ENCODE results near the gene SLC27A5.
A peak's percentile ranks its signal among the peaks of the same experiment; 100 is the strongest.
"Not testable (repeated sequence)": the region's sequence is repeated elsewhere in the genome, so short reads cannot be mapped to it uniquely, and the experiment has no call there.

SLC27A5 gene

DNA sequence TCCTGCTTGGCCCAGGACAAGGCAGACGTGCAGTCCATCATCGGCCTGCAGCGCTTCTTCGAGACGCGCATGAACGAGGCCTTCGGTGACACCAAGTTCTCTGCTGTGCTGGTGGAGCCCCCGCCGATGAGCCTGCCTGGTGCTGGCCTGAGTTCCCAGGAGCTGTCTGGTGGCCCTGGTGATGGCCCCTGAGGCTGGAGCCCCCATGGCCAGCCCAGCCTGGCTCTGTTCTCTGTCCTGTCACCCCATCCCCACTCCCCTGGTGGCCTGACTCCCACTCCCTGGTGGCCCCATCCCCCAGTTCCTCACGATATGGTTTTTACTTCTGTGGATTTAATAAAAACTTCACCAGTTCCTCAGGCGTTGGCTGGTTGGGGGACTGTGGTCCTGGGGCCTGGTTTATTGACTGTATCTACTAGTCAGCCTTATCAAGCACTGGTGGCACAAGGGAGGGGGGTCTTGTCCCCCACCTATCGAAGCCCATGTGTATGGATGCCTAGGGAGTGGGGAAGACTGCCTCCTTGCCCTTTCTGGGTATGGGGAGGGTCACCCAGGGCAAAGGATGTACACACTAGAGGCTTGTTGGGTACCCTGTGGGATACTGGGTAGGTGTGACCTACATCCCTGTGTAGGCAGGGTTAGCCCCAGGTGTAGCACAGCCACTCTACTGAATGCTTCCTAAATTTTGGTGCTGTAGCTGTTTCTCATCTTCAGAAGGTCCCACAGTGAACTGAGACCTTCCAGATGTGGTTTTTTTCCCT lies 38.8 kb upstream of the SLC27A5 start:
- DNase-seq (ENCODE audit: low spot score): no peak

DNA sequence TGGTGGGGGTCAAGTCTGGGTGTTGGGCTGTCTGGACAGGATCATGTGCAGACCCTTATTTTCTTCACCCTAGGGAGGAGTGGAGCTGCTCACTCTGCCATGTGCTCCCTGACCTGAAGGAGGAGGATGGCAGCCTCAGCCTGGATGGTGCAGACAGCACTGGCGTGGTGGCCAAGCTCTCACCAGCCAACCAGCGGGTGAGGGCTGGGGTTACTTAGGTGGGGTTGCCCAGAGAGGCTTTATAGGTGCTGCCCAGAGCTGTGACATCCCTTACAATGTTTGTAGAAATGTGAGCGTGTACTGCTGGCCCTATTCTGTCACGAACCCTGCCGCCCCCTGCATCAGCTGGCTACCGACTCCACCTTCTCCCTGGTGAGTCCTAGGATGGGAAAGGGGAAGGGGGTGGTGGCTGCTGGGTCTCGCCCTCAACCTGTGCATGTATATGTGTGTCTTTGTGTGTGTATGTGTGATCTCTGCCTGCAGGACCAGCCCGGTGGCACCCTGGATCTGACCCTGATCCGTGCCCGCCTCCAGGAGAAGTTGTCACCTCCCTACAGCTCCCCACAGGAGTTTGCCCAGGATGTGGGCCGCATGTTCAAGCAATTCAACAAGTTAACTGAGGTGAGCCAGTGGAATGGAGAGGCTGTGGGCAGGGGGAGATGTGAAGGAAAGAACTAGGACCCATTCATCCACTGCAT lies 38.0 kb upstream of the SLC27A5 start:
- no peak for DNase-seq (ENCODE audit: low spot score)

DNA sequence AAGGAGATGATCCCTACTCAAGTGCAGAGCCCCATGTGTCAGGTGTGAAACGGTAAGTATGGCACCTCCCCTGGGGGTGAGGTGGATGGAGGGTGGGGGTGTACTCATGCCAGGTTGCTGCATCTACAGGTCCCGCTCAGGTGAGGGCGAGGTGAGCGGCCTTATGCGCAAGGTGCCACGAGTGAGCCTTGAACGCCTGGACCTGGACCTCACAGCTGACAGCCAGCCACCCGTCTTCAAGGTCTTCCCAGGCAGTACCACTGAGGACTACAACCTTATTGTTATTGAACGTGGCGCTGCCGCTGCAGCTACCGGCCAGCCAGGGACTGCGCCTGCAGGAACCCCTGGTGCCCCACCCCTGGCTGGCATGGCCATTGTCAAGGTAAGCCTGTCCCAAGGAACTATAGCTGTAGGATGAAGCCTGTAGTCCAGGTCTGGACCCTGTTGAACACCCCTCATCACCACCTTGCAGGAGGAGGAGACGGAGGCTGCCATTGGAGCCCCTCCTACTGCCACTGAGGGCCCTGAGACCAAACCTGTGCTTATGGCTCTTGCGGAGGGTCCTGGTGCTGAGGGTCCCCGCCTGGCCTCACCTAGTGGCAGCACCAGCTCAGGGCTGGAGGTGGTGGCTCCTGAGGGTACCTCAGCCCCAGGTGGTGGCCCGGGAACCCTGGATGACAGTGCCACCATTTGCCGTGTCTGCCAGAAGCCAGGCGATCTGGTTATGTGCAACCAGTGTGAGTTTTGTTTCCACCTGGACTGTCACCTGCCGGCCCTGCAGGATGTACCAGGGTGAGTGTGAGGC lies 37.3 kb upstream of the SLC27A5 start:
- DNase-seq (ENCODE audit: low spot score): no peak

DNA sequence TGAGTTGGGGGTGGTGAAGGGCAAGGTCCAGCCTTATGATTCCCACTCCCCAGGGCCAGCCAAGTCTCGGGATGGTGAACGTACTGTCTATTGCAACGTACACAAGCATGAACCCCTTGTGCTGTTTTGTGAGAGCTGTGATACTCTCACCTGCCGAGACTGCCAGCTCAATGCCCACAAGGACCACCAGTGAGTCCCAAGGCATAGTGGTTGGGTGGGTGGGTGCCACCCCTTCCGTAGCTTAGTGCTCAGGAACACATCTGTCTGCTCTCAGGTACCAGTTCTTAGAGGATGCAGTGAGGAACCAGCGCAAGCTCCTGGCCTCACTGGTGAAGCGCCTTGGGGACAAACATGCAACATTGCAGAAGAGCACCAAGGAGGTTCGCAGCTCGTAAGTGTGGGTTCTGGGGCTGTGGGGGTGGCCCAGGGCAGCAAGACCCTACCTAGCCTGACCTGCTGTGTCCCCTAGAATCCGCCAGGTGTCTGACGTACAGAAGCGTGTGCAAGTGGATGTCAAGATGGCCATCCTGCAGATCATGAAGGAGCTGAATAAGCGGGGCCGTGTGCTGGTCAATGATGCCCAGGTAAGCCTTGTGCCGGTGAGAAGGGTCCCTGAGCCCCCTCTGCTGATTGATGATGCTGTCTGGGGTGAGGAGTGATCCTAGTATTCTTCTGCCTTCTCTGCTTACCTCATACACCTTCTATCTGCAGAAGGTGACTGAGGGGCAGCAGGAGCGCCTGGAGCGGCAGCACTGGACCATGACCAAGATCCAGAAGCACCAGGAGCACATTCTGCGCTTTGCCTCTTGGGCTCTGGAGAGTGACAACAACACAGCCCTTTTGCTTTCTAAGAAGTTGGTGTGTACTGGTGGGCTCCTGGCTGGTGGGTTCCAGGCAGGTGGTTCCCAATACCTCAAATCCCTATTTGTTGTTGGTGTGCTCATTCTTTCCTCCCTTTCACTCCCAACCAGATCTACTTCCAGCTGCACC lies 35.8 kb upstream of the SLC27A5 start:
- DNase-seq (ENCODE audit: low spot score): no peak

DNA sequence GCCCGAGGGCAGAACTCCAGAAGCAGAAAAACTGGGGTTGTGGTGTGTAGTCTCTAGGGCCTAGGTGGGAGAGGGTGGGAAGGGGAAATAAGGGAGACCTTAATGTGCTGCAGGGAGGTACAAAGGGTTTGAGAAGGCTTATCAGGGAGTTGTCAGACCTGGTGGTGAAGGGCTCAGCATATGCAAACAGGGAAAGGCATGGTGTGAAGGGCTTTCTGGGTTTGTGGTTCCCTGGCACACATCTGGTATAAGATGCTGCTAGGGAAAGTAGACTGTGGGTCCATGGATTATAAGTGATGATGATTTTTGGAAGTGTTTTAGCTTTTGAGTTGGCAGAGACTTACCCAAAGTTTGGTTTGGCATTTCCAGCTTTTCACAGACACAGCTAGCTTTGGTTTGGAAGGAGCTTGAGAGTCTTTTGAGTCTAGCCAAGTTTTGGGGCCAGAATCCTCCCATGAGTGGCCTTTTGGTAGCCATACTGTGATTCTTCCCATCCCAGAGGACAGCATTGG lies 34.3 kb upstream of the SLC27A5 start:
- no peak for DNase-seq (ENCODE audit: low spot score)

DNA sequence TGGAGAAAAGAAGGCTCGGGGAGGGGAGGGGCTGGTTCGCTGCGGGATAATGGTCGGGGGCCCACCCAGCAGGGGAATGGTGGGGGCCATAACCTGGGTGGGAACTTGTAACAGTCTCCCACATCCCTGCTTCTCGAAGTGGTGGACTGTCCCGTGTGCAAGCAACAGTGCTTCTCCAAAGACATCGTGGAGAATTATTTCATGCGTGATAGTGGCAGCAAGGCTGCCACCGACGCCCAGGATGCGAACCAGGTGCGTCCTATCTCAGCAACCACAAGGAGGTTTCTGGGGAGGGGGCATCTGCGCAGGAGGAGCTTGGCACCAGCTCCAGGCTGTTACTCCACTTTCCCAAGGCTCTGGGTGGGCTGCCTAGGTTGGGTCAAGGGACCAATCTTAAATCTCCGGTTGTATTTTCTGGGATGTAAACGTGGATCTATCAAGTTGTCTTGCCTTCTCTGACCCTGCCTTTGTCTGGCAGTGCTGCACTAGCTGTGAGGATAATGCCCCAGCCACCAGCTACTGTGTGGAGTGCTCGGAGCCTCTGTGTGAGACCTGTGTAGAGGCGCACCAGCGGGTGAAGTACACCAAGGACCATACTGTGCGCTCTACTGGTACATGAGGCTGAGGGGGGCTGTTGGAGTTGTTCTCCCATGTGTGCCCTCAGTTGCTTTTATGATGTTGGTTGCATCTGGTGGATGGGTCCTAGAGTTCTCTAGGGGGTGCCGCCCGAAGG lies 33.7 kb upstream of the SLC27A5 start:
- no peak for DNase-seq (ENCODE audit: low spot score)

DNA sequence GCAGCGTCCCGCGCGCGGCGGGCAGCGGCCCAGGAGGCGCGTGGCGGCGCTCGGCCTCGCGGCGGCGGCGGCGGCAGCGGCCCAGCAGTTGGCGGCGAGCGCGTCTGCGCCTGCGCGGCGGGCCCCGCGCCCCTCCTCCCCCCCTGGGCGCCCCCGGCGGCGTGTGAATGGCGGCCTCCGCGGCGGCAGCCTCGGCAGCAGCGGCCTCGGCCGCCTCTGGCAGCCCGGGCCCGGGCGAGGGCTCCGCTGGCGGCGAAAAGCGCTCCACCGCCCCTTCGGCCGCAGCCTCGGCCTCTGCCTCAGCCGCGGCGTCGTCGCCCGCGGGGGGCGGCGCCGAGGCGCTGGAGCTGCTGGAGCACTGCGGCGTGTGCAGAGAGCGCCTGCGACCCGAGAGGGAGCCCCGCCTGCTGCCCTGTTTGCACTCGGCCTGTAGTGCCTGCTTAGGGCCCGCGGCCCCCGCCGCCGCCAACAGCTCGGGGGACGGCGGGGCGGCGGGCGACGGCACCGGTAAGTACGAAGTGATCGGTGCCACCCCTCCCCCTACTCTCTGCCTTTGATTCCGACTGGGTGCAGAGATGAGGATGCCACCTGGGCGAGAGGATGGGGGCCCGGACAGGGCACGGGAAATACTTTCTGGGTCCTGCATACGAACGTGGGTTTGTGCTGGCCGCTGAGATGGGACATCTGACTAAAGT lies 32.9 kb upstream of the SLC27A5 start:
- peak; percentile 94 for DNase-seq (ENCODE audit: low spot score)

DNA sequence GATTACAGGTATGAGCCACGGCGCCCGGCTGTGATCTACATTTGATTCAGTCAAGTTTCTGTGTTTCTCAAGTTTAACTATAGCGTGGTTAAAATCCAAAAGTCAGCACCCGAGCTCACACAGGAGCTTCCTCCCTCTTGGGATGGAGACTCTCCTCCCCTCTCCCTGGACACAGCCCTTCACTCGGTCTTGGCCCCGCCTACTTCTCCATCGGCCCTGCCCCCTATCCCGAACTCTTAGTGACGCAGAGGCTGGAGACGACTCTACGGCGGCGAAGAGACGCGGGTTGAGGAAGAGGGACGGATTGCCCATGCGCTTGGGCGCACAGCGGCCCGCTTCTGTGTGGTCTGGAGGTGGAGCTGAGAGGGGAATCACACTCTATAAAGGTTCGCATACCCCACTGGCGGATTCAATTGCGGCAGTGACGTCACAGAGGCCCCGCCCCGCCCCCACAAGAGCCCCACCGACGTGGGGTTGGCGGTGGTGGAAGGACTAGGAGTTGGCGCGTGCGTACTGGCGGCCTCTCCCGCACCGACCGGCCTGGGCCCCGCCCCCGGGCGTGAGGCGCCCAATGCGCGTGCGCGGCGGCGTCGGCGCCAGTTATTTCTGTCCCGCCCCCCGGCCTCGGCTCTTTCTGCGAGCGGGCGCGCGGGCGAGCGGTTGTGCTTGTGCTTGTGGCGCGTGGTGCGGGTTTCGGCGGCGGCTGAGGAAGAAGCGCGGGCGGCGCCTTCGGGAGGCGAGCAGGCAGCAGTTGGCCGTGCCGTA lies 32.2 kb upstream of the SLC27A5 start, which contains the start of gene TRIM28:
Gene TRIM28, plus strand, starts transcription at position 239 of the 765 bp plus-strand sequence. CDS start 694 bp downstream, outside the sequence.
- peak; percentile 100 for DNase-seq (ENCODE audit: low spot score)

DNA sequence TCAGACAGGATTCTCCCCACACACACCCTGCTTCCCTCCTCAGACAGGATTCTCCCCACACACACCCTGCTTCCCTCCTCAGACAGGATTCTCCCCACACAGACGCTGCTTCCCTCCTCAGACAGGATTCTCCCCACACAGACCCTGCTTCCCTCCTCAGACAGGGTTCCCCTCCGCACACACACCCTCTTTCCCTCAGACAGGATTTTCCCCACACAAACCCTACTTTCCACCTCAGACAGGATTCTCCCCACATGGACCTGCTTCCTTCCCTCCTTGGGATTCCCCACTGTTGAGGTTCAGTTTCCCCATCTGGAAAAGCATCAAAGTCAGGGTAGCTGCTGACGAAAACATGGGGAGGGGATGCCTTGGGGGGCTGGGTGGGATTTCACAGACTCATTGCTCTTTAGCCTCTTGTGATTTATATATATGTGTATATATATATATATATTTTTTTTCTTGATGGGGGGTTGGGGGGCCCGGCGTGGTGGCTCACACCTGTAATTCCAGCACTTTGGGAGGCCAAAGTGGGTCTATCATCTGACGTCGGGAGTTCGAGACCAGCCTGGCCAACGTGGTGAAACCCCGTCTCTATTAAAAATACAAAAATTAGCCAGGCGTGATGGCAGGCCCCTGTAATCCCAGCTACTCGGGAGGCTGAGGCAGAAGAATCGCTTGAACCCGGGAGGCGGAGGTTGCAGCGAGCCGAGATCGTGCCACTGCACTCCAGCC lies 31.0 kb upstream of the SLC27A5 start:
- not testable (repeated sequence) for DNase-seq (ENCODE audit: low spot score)

DNA sequence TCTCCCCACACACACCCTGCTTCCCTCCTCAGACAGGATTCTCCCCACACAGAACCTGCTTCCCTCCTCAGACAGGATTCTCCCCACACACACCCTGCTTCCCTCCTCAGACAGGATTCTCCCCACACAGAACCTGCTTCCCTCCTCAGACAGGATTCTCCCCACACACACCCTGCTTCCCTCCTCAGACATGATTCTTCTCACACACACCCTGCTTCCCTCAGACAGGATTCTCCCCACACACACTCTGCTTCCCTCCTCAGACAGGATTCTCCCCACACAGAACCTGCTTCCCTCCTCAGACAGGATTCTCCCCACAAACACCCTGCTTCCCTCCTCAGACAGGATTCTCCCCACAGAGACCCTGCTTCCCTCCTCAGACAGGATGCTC lies 27.4 kb upstream of the SLC27A5 start:
- DNase-seq (ENCODE audit: low spot score): not testable (repeated sequence)

DNA sequence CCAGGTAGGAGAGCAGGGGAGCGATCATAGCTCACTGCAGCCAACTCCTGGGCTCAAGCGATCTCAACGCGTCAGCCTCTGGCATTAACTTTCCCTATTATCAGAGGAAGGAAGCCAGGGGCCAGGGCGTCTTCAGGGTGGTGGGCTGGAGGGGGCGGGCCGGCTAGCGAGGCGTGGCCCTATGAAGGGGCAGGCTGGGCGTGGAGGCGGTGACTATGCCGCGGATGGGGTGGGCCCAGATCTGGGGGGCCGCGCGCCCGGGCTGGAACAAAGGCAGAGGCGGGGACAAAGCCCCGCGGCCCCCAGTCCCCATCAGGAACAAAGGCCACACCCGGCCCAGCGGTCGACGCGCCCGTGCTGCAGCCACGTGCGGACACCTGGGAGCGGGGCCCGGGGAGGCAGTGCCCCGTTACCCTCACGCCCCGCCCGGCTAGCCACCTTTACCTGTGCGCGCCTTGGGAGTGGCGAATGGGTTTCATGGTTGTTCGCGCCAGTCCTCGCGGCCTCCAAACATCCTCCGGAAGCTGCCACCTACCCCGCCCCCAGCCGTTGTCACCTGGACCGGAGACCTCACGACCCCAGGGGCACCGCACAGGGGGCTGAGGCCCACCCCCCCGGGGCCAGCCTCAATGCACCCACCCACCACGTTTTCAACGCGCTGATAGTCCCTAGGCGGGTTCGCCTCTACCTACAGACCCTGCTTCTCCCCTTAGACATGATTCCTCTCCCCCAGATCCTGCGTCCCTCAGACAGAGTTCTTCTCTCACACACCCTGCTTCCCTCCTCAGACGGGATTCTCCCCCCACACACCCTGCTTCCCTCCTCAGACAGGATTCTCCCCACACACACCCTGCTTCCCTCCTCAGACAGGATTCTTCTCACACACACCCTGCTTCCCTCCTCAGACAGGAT lies 26.7 kb upstream of the SLC27A5 start:
- DNase-seq (ENCODE audit: low spot score): no peak

DNA sequence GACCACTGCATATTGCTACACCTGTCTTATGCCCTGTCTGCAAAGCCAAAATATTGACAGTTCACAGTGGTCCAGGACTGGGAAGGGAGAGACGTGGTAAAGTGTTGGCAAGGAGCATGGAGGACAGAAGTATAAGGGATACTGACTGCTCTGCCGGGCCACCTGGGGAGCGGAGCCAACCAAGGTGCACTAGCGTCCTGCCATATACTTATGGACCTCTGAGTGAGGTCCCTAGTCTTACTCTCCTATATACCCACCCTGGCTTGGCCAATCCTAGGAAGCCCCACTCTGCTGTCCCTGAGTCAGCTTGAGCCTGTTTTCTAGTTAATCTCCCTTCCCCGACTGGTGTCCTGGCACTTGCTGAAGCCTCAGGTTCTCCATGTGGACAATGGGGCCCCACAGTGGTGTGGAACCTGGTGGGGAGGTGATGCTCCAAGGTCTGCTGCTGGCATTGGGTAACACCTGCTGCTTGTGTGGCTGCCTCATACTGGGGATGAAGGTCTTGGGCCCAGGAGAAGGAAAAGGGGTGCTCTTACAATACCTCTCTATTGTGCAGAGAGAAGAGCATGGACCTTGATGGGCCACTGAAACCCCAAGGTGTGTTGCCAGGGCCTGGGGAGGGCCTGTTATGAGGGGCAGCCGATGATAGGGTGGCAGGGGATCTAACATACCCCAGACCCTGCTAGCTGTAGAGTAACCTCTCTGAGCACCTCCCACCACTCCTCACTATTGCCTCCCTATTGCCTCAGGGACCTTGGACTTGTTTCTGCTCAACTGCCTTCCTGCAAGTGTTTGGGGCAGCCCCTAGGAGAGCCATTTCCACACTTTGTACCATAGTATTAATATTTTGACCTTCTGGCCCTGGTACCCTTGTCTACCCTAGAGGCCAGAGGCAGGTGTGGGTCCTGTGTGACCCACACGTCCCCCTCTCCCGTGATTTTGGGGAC lies 25.3 kb upstream of the SLC27A5 start:
- DNase-seq (ENCODE audit: low spot score): no peak

DNA sequence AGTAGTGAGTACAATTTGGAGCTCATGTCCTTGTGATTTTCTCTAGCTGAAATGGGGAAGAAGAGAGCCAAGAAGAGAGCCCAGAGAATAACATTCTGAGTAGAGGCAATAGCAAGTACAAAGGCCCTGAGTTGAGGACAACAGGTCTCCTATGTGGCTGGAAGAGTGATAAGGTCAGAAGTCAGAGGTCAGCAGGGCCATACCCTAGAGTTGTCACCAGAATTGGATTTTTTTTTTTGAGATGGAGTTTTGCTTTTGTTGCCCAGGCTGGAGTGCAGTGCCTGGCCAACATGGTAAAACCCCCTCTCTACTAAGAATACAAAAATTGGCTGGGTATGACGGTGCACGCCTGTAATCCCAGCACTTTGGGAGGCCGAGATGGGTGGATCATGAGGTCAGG lies 24.1 kb upstream of the SLC27A5 start:
- no peak for DNase-seq (ENCODE audit: low spot score)

DNA sequence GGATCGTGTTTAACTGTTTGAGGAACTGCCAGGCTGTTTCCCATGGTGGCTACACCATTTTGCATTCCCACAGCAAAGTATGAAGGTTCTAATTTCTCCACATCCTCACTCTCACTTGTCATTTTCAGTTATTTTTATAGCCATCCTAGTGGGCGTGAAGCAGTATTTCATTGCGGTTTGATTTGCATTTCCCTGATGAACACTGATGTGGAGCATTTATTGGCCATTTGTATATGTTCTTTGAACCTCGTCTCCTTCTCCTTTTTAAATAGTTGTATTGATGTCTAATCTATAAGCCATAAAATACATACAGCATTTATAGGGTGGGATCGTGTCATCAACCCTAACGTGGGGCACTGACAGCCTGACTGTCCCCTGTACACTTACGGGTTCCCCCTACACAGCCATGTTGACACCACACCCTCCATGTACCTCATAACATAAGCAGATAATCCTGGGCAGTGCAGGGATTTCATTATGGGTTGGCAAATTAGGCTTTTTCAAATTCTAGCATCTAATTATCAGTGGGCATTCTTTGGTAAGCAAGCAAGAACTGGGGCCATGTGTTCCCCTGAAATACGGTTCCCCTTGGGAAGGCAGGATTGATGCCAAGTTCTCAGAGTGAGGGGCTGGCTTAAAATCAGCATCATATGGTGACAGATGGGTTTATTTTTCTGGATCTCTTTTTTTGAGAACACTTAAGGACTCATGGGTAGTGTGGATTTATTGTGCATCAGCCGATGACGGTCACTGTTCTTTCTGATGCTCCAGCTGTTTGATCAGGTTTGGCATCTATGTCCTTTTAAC lies 19.4 kb upstream of the SLC27A5 start:
- no peak for DNase-seq (ENCODE audit: low spot score)

DNA sequence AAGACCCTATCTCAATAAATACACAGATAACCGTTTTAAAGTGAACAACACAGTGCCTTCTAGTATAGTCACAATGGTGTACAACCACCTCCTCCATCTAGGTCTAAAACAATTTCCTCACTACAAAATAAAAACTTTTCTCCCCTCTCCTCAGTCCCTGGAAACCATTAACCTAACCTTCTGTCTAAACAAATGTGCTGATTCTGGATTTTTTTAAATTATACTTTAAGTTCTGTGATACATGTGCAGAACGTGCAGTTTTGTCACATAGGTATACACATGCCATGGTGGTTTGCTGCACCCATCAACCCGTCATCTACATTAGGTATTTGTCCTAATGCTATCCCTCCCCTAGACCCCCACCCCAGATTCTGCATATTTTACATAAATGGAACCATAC lies 17.6 kb upstream of the SLC27A5 start:
- DNase-seq (ENCODE audit: low spot score): no peak
